Neural progenitor cell (in vitro differentiated cells): ENCODE results near the gene DHRS4L2.
"Not testable (repeated sequence)": the region's sequence is repeated elsewhere in the genome, so short reads cannot be mapped to it uniquely, and the experiment has no call there.

ENCODE experiments used
- CTCF ChIP-seq: fragments of 200-600 bp; sonication (generic); IDR thresholded peaks from 2 replicates; pipeline ENCODE4 v1.5.1; 2017; ENCODE audit warnings: antibody characterized with exemption, mild to moderate bottlenecking
- EZH2 ChIP-seq: fragments of 200-600 bp; sonication (generic); IDR thresholded peaks from 2 replicates; pipeline ENCODE4 v1.6.1; 2017; ENCODE audit warnings: antibody characterized with exemption, mild to moderate bottlenecking, moderate library complexity
- EZH2phosphoT487 ChIP-seq: fragments of 200-600 bp; sonication (generic); IDR thresholded peaks from 2 replicates; pipeline ENCODE4 v1.6.1; 2017; ENCODE audit warnings: antibody characterized with exemption

DNA sequence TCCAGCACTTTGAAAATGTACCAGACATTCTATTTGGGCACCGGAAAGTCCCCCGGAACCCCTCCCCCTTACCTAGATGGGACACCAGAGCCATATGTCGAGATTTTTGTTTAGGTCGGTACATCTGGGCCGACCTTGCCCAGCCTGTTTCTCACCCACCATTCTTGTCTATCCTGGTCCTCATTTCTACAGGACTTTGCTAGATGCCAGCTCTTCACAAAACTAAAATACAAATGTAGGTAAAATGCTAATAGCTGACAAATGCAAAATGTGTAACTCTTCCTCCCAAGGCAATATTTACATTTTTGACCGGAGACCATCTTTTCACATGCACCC, 34.5 kb upstream of the DHRS4L2 start:
- TF ChIP-seq CTCF, result peak; percentile 2
- TF ChIP-seq EZH2, EZH2phosphoT487: not testable (repeated sequence)
